Left renal cortex interstitium (tissue), 4 donors: ENCODE data around the gene SLFN11. TPM values are rescaled to one million over a fixed set of nuclear protein-coding genes. Genes with fewer than 3 reads are reported as not detected.
"Not testable (repeated sequence)": the region's sequence is repeated elsewhere in the genome, so short reads cannot be mapped to it uniquely, and the experiment has no call there.

ENCODE experiments used
- DNase-seq, 4 donors: peaks; one replicate each; pipeline ENCODE4 v3.0.0-alpha.2; 2013; ENCODE audit warnings: low read depth in 4 of 4, low spot score in 2 of 4, missing footprints in 1 of 4
- polyA plus RNA-seq, 4 donors: library from polyadenylated mRNA; unstranded; fragments of 120-200 nt; gene quantifications; one replicate each; pipeline ENCODE4 v1.2.1, GENCODE V29; 2013; ENCODE audit not compliant: insufficient read length in 4 of 4

The SLFN11 gene
- polyA plus RNA-seq, 4 donors, result 8.7 to 19.1 (median 11.3) TPM

GRCh38 chr17:35368081-35368830 is 5.2 kb downstream of the SLFN11 start:
- DNase-seq, result no peak

- no peak for DNase-seq
Observed at GRCh38 chr17:35361027-35361426, 12.4 kb downstream of the SLFN11 start.

- DNase-seq, result no peak
Observed at GRCh38 chr17:35359398-35359797, 14.0 kb downstream of the SLFN11 start.

GRCh38 chr17:35352284-35352683 is 21.1 kb downstream of the SLFN11 start:
- no peak for DNase-seq

- no peak for DNase-seq
Observed at GRCh38 chr17:35350493-35350892, 22.9 kb downstream of the SLFN11 start.

- peak in 1 of 4 donors; percentile 18 for DNase-seq
Observed at GRCh38 chr17:35345926-35346771, 27.3 kb downstream of the SLFN11 start.

- DNase-seq, result peak in 1 of 4 donors; percentile 0
Observed at GRCh38 chr17:35345445-35345925, 27.9 kb downstream of the SLFN11 start.

- DNase-seq, result no peak
Observed at GRCh38 chr17:35344262-35344661, 29.2 kb downstream of the SLFN11 start.

- DNase-seq, result no peak
Observed at GRCh38 chr17:35342276-35342675, 31.1 kb downstream of the SLFN11 start.

- no peak for DNase-seq
Observed at GRCh38 chr17:35341411-35341992, 31.9 kb downstream of the SLFN11 start.

GRCh38 chr17:35338230-35338629 is 35.2 kb downstream of the SLFN11 start:
- DNase-seq, result no peak

GRCh38 chr17:35337364-35337763 is 36.1 kb downstream of the SLFN11 start:
- DNase-seq, result no peak

GRCh38 chr17:35333578-35333977 is 39.8 kb downstream of the SLFN11 start:
- DNase-seq, result not testable (repeated sequence)

- DNase-seq, result no peak
Observed at GRCh38 chr17:35322749-35323148, 50.7 kb downstream of the SLFN11 start.

- no peak for DNase-seq
Observed at GRCh38 chr17:35315971-35316370, 57.5 kb downstream of the SLFN11 start.

GRCh38 chr17:35315283-35315682 is 58.1 kb downstream of the SLFN11 start:
- no peak for DNase-seq

- DNase-seq, result no peak
Observed at GRCh38 chr17:35314415-35315216, 58.8 kb downstream of the SLFN11 start.

GRCh38 chr17:35313875-35314409 is 59.5 kb downstream of the SLFN11 start:
- no peak for DNase-seq

GRCh38 chr17:35312790-35313711 is 60.4 kb downstream of the SLFN11 start:
- DNase-seq, result peak in 3 of 4 donors; percentile 48 to 62 (median 51)
